ENCODE measurements around the gene FKBP3. TPM values are rescaled to one million over a fixed set of nuclear protein-coding genes. Genes with fewer than 3 reads are reported as not detected.

FKBP3 gene
- total and polyA plus RNA-seq, 2 of the 8 experiments (the other 6 are each of a cell fraction or from before 2014, with no cell fraction given): 36.0 to 149 TPM

DNA sequence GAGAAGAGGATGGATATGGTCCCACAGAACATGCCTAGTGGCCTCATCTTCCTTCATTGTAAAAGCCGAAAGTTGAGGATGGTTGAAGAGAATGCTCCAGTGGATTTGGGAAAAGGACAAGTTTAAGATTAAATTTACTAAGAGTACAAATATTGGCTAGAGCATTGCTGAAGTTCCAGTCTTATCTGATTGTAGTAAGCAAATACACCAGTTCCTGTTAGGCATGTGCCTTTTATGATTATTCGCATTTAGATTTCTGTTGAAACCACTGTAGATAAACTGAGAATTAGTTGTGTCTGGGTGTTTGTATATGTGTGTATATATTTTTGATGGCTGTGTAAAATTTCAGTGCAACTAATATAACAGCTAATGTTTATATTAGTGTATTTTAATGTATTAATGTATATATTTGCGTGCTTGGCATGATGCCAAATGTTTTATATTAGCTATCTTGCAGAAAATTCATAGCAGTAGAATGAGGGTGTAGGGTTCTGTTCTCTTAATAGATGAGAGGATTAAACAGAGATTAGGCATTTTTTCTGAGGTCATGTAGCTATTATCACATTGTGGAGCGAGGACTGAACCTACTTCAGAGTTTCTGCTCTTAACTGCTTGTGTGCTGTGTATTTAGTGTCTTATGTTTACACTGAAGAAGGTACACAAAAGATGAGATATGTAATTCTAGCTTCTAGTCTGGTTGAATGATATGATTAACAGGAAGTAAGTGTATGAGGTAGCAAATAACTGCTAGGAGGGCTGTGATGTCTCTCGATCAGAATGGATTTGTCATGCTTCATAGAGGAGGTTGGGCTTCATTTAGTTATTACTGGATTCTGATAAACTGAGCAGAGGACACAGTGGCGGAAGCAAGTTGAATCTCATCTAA lies 21.1 kb downstream of the FKBP3 start (continued):
- TF ChIP-seq, protein P1, sequence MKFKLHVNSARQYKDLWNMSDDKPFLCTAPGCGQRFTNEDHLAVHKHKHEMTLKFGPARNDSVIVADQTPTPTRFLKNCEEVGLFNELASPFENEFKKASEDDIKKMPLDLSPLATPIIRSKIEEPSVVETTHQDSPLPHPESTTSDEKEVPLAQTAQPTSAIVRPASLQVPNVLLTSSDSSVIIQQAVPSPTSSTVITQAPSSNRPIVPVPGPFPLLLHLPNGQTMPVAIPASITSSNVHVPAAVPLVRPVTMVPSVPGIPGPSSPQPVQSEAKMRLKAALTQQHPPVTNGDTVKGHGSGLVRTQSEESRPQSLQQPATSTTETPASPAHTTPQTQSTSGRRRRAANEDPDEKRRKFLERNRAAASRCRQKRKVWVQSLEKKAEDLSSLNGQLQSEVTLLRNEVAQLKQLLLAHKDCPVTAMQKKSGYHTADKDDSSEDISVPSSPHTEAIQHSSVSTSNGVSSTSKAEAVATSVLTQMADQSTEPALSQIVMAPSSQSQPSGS (IDR thresholded peaks at IDR 0.05; ENCODE audit: low read length): no peak
- TF ChIP-seq CHD2 (IDR thresholded peaks at IDR 0.05; ENCODE audit: low read length): no peak

Data from H1 (cell line).